ENCODE results near the gene CERS1. TPM values are rescaled to one million over a fixed set of nuclear protein-coding genes. Genes with fewer than 3 reads are reported as not detected.
A peak's percentile ranks its signal among the peaks of the same experiment; 100 is the strongest.

The CERS1 gene
- total RNA-seq, 1 donor from 2014 or later: 15.7 TPM

DNA sequence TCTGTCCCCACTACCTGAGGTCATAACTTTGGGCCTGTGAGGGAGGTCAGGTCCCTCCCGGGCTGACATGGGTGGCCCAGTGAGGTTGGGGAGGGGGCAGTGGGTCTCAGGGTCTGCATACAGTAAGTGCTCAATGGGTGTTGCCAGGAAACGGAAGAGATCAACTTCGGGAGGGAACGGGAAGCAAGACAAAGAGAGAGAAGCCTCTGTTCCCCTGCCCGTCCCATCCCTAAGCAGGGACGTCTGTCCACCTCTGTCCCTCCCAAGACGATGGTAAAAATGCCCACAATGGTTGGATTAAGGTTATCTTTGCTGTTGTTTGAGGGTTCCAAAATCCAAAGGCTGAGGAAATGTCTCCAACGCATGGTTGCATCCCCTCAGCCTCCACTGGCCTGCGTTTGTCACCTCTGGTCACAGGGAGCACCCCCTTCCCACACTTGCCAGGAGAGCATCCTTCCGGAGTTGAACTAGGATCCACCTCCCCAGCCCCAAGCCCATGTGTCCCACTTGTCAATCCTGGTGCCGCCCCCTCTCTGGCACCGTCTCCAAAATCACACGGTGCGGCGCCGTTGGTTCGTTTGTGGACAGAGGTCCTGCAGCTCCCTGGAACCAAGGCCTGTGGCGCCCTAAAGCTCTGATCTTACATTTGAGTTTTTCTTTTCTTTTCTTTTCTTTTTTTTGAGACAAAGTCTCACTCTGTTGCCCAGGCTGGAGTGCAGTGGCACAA lies 45.8 kb upstream of the CERS1 start:
- no peaks in the 10 kb centered on the region for H3K9me3 Mint-ChIP-seq (ENCODE audit: unreplicated experiment)
- peak overlapping the region; percentile 85 for H3K4me3 Mint-ChIP-seq (ENCODE audit: unreplicated experiment)
- TF ChIP-seq, protein P1, sequence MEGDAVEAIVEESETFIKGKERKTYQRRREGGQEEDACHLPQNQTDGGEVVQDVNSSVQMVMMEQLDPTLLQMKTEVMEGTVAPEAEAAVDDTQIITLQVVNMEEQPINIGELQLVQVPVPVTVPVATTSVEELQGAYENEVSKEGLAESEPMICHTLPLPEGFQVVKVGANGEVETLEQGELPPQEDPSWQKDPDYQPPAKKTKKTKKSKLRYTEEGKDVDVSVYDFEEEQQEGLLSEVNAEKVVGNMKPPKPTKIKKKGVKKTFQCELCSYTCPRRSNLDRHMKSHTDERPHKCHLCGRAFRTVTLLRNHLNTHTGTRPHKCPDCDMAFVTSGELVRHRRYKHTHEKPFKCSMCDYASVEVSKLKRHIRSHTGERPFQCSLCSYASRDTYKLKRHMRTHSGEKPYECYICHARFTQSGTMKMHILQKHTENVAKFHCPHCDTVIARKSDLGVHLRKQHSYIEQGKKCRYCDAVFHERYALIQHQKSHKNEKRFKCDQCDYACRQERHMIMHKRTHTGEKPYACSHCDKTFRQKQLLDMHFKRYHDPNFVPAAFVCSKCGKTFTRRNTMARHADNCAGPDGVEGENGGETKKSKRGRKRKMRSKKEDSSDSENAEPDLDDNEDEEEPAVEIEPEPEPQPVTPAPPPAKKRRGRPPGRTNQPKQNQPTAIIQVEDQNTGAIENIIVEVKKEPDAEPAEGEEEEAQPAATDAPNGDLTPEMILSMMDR (IDR thresholded peaks at IDR 0.05; ENCODE audit: unreplicated experiment): no peak
- peaks cover 21% of the 10 kb centered on the region for H3K4me1 Mint-ChIP-seq (ENCODE audit: unreplicated experiment)
- H3K27me3 Mint-ChIP-seq (ENCODE audit: unreplicated experiment): peaks cover 7% of the 10 kb centered on the region
- no peak for DNase-seq (ENCODE audit: low spot score)
- peak overlapping the region; percentile 89 for H3K27ac Mint-ChIP-seq (ENCODE audit: unreplicated experiment)
- peaks cover 27% of the 10 kb centered on the region for H3K36me3 Mint-ChIP-seq (ENCODE audit: low read depth, unreplicated experiment)

- Mint-ChIP-seq H3K4me1 (ENCODE audit: unreplicated experiment) (peaks cover 19% of the 10 kb centered on the region), H3K36me3 (ENCODE audit: low read depth, unreplicated experiment) (peaks cover 19% of the 10 kb centered on the region), H3K4me3 (ENCODE audit: unreplicated experiment) (peak within 1 kb of the TSS; percentile 98), H3K27me3 (ENCODE audit: unreplicated experiment) (peaks cover 5% of the 10 kb centered on the region), H3K27ac (ENCODE audit: unreplicated experiment) (peak within 1 kb of the TSS; percentile 89), H3K9me3 (ENCODE audit: unreplicated experiment) (no peaks in the 10 kb centered on the region)
- TF ChIP-seq, protein P1 (IDR thresholded peaks at IDR 0.05; ENCODE audit: unreplicated experiment): no peak
- peak; percentile 92 for DNase-seq (ENCODE audit: low spot score)
Measured at GRCh38 chr19:18940769-18941627, 45.0 kb upstream of the CERS1 start, which contains the start of gene HOMER3. Gene HOMER3, minus strand, starts transcription at chr19:18941217. Its CDS starts 2,235 bp downstream, at chr19:18938982.

DNA sequence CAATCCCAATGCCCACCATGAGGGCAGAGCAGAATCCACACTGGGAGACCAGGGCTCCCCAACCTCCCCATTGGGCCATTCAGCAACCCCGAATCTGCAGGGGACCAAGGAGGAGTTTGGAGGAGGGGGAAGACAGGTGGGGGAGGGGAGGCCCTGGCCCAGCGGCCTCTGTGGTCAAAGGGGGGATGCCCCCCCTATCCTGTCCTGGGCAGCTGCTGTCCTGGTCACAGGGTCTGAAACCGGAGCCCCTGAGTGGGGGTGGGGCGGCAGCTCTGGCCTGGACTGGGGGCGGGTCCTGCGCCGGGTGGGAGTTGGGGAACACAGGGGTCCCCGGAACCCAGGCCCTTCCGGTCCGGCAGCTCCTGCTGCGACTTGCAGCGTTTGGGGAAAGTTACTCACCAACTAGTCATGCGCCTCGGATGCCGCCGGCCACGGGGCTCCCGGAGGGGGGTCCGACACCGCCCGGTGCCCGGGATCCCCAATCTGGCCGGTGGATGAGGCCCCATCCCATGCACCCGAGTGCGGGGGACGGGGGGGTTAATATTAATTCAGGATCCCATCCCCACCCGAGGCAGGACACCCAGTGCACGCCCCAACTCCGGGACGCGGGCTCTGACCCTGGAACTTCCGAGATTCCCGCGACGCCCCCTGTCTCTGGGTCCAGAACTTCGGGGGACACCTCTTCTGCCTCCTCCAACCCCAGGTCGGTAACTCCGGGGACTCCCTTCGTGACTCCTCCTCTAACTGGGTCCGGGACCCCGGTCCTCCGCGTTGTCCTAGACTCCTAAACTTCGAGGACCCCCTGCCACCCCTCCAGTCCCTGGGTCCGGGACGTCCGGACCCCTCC lies 44.2 kb upstream of the CERS1 start:
- DNase-seq (ENCODE audit: low spot score): peak; percentile 41
- Mint-ChIP-seq H3K27ac (ENCODE audit: unreplicated experiment) (peak overlapping the region; percentile 84), H3K4me1 (ENCODE audit: unreplicated experiment) (peaks cover 19% of the 10 kb centered on the region), H3K9me3 (ENCODE audit: unreplicated experiment) (no peaks in the 10 kb centered on the region), H3K27me3 (ENCODE audit: unreplicated experiment) (peaks cover 3% of the 10 kb centered on the region), H3K36me3 (ENCODE audit: low read depth, unreplicated experiment) (peaks cover 19% of the 10 kb centered on the region), H3K4me3 (ENCODE audit: unreplicated experiment) (peak overlapping the region; percentile 98)
- TF ChIP-seq, protein P1 (IDR thresholded peaks at IDR 0.05; ENCODE audit: unreplicated experiment): peak; percentile 3

- H3K4me3 Mint-ChIP-seq (ENCODE audit: unreplicated experiment): peak overlapping the region; percentile 98
- TF ChIP-seq, protein P1 (IDR thresholded peaks at IDR 0.05; ENCODE audit: unreplicated experiment): no peak
- peaks cover 4% of the 10 kb centered on the region for H3K27me3 Mint-ChIP-seq (ENCODE audit: unreplicated experiment)
- H3K27ac Mint-ChIP-seq (ENCODE audit: unreplicated experiment): no peak overlapping the region
- peaks cover 21% of the 10 kb centered on the region for H3K36me3 Mint-ChIP-seq (ENCODE audit: low read depth, unreplicated experiment)
- no peaks in the 10 kb centered on the region for H3K9me3 Mint-ChIP-seq (ENCODE audit: unreplicated experiment)
- peaks cover 21% of the 10 kb centered on the region for H3K4me1 Mint-ChIP-seq (ENCODE audit: unreplicated experiment)
- DNase-seq (ENCODE audit: low spot score): no peak
Measured at GRCh38 chr19:18939163-18939562, 43.2 kb upstream of the CERS1 start.

Measured in endothelial cell (in vitro differentiated cells).